Heart left ventricle (tissue), 13 donors: ENCODE measurements around the gene CD27.
"Not testable (repeated sequence)": the region's sequence is repeated elsewhere in the genome, so short reads cannot be mapped to it uniquely, and the experiment has no call there.

Experiments
- POLR2A ChIP-seq, 2 donors: fragments of 450-650 bp; IDR thresholded peaks; one replicate each; pipeline ENCODE4 v1.6.1; 2017; ENCODE audit warnings: antibody characterized with exemption in 2 of 2, mild to moderate bottlenecking in 2 of 2, moderate library complexity in 2 of 2
- TF ChIP-seq, protein P1 (sequence below), 12 donors: fragments of 200-600 bp; sonication (generic) in 4 of 12; IDR thresholded peaks; one replicate each; pipeline versions ENCODE4 v1.5.0 to v1.8.0; 2018 to 2022; ENCODE audit warnings: antibody characterized with exemption in 12 of 12, mild to moderate bottlenecking in 5 of 12
- donor health status: ischemic (EF 13 %, LVEDD 7.1; RV severe dilation, severe dysfunction).
- donor health status: DM: no; HTN: yes; CAD: no.
- donor health status: DM: no; HTN: no; CAD: no.
- donor health status: ischemic (EF 25% LVEDD 6.9; RV normal size, moderate dysfunction).
- donor health status: ischemic (EF 25% LVEDD 5.7; RV mildly dilated, moderate dysfunction).
- donor health status: ischemic (EF 35%, LVEDD 5.7; RV mildly dilated, moderate dysfunction).
- donor health status: nonischemic (EF 11% LVEDD 7.7; RV severe dilation, severe dysfunction).
- donor health status: DM: yes; HTN: yes; CAD: no.
- donor health status: PGD.
- donor health status: ischemic (EF 29% LVEDD 5.4; RV normal size, mild dysfunction).
- donor health status: nonischemic (EF 23%, LVEDD 6.1; RV moderate dilation, normal function).

- TF ChIP-seq POLR2A (IDR thresholded peaks at IDR 0.05) = not testable (repeated sequence)
- TF ChIP-seq, protein P1, sequence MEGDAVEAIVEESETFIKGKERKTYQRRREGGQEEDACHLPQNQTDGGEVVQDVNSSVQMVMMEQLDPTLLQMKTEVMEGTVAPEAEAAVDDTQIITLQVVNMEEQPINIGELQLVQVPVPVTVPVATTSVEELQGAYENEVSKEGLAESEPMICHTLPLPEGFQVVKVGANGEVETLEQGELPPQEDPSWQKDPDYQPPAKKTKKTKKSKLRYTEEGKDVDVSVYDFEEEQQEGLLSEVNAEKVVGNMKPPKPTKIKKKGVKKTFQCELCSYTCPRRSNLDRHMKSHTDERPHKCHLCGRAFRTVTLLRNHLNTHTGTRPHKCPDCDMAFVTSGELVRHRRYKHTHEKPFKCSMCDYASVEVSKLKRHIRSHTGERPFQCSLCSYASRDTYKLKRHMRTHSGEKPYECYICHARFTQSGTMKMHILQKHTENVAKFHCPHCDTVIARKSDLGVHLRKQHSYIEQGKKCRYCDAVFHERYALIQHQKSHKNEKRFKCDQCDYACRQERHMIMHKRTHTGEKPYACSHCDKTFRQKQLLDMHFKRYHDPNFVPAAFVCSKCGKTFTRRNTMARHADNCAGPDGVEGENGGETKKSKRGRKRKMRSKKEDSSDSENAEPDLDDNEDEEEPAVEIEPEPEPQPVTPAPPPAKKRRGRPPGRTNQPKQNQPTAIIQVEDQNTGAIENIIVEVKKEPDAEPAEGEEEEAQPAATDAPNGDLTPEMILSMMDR (IDR thresholded peaks at IDR 0.05) = not testable (repeated sequence)
Observed at GRCh38 chr12:6490673-6491072, 45.9 kb downstream of the CD27 start.
